ENCODE results near the gene SCAND1. TPM values are rescaled to one million over a fixed set of nuclear protein-coding genes. Genes with fewer than 3 reads are reported as not detected.
A peak's percentile ranks its signal among the peaks of the same experiment; 100 is the strongest.
"Not testable (repeated sequence)": the region's sequence is repeated elsewhere in the genome, so short reads cannot be mapped to it uniquely, and the experiment has no call there.

Gene SCAND1
- total RNA-seq, 1 donor from 2014 or later: 80.2 TPM

DNA sequence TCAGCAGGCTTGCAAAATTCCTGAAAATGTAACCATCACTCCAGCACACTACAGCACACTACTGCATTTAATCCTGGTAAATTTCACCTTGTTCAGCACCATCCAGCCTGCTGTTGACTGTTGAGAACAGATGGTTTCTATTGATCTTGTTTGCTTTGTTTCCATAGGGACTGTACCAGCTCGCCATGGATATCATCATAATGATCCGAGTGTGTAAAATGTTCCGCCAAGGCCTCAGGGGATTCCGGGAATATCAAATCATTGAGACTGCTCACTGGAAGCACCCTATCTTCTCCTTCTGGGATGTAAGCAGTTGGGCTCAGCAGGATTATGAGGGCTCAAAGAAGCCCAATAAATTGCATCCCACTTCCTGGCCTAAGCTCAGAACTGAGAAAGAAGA is 18.2 kb upstream of the SCAND1 start:
- DNase-seq (ENCODE audit: extremely low spot score, unreplicated experiment): no peak
- Mint-ChIP-seq H3K9me3 (ENCODE audit: unreplicated experiment) (no peaks in the 10 kb centered on the region), H3K27me3 (ENCODE audit: unreplicated experiment) (peaks cover 9% of the 10 kb centered on the region), H3K27ac (ENCODE audit: unreplicated experiment) (peak overlapping the region; percentile 94), H3K4me1 (ENCODE audit: unreplicated experiment) (peaks cover 8% of the 10 kb centered on the region), H3K36me3 (ENCODE audit: unreplicated experiment) (no peaks in the 10 kb centered on the region), H3K4me3 (ENCODE audit: unreplicated experiment) (no peak overlapping the region)
- TF ChIP-seq, protein P1, sequence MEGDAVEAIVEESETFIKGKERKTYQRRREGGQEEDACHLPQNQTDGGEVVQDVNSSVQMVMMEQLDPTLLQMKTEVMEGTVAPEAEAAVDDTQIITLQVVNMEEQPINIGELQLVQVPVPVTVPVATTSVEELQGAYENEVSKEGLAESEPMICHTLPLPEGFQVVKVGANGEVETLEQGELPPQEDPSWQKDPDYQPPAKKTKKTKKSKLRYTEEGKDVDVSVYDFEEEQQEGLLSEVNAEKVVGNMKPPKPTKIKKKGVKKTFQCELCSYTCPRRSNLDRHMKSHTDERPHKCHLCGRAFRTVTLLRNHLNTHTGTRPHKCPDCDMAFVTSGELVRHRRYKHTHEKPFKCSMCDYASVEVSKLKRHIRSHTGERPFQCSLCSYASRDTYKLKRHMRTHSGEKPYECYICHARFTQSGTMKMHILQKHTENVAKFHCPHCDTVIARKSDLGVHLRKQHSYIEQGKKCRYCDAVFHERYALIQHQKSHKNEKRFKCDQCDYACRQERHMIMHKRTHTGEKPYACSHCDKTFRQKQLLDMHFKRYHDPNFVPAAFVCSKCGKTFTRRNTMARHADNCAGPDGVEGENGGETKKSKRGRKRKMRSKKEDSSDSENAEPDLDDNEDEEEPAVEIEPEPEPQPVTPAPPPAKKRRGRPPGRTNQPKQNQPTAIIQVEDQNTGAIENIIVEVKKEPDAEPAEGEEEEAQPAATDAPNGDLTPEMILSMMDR (IDR thresholded peaks at IDR 0.05): no peak

DNA sequence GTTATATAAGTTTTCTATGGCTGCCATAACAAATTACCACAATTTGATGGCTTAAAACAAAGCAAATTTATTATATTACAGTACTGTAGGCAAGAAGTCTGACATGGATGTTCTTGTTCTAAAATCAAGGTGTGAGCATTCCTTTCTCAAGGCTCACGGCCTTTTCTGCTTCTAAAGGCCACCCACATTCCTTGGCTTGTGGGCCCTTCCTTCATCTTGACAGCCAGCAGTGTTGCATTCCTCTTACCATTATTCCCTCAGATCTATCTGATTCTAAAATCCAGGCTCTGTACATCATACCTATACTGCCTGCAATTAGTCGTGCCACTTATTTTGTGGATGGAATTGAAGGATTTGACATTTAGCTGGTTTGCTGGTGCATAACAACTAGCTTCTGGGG is 17.7 kb upstream of the SCAND1 start:
- H3K36me3 Mint-ChIP-seq (ENCODE audit: unreplicated experiment): no peaks in the 10 kb centered on the region
- no peaks in the 10 kb centered on the region for H3K9me3 Mint-ChIP-seq (ENCODE audit: unreplicated experiment)
- peaks cover 9% of the 10 kb centered on the region for H3K27me3 Mint-ChIP-seq (ENCODE audit: unreplicated experiment)

DNA sequence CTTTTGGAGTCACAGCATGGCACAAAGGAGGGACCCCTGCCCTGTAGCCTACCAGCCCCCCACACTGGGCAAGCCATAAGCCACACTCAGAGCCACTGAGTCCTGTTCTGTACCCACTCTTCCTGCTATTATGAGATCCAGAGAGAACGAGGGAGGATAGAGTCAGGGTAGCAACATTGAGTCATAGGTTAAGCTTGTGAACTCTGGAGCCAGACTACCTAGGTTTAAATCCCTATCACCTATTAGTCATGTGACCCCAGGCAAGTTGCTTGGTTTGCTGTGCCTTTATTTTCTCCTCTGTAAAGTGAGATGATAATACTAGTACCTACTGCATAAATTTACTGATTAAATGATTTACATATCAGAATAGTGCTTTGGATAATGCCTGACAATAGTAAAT is 14.6 kb upstream of the SCAND1 start:
- Mint-ChIP-seq H3K4me3 (ENCODE audit: unreplicated experiment) (no peak overlapping the region), H3K9me3 (ENCODE audit: unreplicated experiment) (no peaks in the 10 kb centered on the region), H3K27ac (ENCODE audit: unreplicated experiment) (no peak overlapping the region), H3K27me3 (ENCODE audit: unreplicated experiment) (peaks cover 9% of the 10 kb centered on the region), H3K4me1 (ENCODE audit: unreplicated experiment) (peaks cover 6% of the 10 kb centered on the region), H3K36me3 (ENCODE audit: unreplicated experiment) (no peaks in the 10 kb centered on the region)
- TF ChIP-seq, protein P1 (IDR thresholded peaks at IDR 0.05): no peak
- DNase-seq (ENCODE audit: extremely low spot score, unreplicated experiment): no peak

More for the DNA sequence above, 17.7 kb upstream of the SCAND1 start:
- peaks cover 8% of the 10 kb centered on the region for H3K4me1 Mint-ChIP-seq (ENCODE audit: unreplicated experiment)
- DNase-seq (ENCODE audit: extremely low spot score, unreplicated experiment): no peak
- TF ChIP-seq, protein P1 (IDR thresholded peaks at IDR 0.05): no peak
- no peak overlapping the region for H3K4me3 Mint-ChIP-seq (ENCODE audit: unreplicated experiment)
- peak overlapping the region; percentile 94 for H3K27ac Mint-ChIP-seq (ENCODE audit: unreplicated experiment)

DNA sequence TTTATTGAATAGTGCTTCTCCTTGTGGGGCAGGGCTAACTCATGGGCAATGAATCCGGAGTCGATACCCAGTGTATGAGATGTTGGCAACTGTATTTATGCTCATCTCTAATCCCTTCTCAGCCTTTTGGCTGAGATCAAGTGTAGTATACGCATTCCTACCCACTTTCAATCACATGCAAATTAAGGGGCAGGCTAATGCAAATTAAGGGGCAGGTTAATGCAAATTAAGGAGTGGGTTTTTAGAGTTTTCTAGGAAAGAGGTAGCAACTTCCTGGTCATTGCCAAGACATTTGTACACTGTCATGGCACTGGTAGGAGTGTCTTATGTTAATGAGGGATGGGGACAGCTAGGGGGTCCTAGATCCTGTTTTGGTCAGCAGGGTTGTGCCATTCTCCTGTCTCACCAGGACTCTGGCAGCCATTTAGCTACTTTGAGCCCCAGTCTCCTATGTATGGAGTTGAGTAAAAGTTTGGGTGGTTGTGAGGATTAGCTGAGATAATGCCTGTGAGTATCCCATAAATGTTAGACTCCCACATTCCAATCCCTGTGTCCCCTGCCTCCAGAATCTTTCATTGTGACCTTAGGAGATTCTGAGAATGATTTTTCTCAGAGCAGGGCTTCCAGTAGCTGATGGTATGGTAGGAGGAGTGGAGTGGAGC is 13.8 kb upstream of the SCAND1 start, which contains the start of gene CNBD2:
CNBD2 (plus strand) TSS at position 612 of the 662 bp plus-strand sequence. CDS start 173 bp downstream, outside the sequence.
- no peaks in the 10 kb centered on the region for H3K36me3 Mint-ChIP-seq (ENCODE audit: unreplicated experiment)
- H3K4me3 Mint-ChIP-seq (ENCODE audit: unreplicated experiment): no peak within 1 kb of the TSS
- peaks cover 9% of the 10 kb centered on the region for H3K27me3 Mint-ChIP-seq (ENCODE audit: unreplicated experiment)
- no peaks in the 10 kb centered on the region for H3K9me3 Mint-ChIP-seq (ENCODE audit: unreplicated experiment)
- peaks cover 6% of the 10 kb centered on the region for H3K4me1 Mint-ChIP-seq (ENCODE audit: unreplicated experiment)
- TF ChIP-seq, protein P1 (IDR thresholded peaks at IDR 0.05): no peak
- no peak within 1 kb of the TSS for H3K27ac Mint-ChIP-seq (ENCODE audit: unreplicated experiment)
- no peak for DNase-seq (ENCODE audit: extremely low spot score, unreplicated experiment)

DNA sequence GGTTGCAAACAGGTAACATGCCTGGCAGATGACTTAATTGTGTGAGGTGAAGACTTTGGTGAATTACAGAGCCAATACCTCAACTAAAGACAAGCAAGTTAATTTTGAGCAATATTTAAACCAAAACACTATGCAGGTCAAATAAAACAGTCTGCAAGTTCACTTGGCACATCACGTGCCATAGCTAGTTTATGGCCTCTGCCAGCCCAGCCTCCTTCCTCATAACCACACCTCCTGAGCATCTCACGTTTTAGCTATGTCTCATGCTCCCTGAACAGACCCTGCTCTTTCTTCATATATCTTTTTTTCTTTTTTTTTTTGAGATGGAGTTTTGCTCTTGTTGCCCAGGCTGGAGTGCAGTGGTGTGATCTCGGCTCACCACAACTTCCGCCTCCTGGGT is 9.6 kb upstream of the SCAND1 start:
- DNase-seq (ENCODE audit: extremely low spot score, unreplicated experiment): no peak
- no peak overlapping the region for H3K4me3 Mint-ChIP-seq (ENCODE audit: unreplicated experiment)
- H3K9me3 Mint-ChIP-seq (ENCODE audit: unreplicated experiment): no peaks in the 10 kb centered on the region
- TF ChIP-seq, protein P1 (IDR thresholded peaks at IDR 0.05): no peak
- H3K27me3 Mint-ChIP-seq (ENCODE audit: unreplicated experiment): peaks cover 6% of the 10 kb centered on the region
- no peaks in the 10 kb centered on the region for H3K4me1 Mint-ChIP-seq (ENCODE audit: unreplicated experiment)
- no peaks in the 10 kb centered on the region for H3K36me3 Mint-ChIP-seq (ENCODE audit: unreplicated experiment)
- H3K27ac Mint-ChIP-seq (ENCODE audit: unreplicated experiment): no peak overlapping the region

DNA sequence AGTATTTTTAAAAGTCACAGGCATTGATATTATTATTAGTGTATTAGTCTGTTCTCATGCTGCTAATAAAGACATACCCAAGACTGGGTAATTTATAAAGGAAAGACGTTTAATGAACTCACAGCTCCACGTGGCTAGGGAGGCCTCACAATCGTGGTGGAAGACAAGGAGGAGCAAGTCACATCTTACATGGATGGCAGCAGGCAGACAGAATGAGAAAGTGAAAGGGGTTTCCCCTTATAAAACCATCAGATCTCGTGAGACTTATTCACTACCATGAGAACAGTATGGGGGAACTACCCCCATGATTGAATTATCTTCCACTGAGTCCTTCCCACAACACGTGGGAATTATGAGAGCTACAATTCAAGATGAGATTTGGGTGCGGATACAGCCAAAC is 5.0 kb upstream of the SCAND1 start:
- not testable (repeated sequence) for DNase-seq (ENCODE audit: extremely low spot score, unreplicated experiment); H3K4me3 Mint-ChIP-seq (ENCODE audit: unreplicated experiment)

More for the DNA sequence above, 5.0 kb upstream of the SCAND1 start:
- not testable (repeated sequence) for H3K27me3 Mint-ChIP-seq (ENCODE audit: unreplicated experiment); H3K36me3 Mint-ChIP-seq (ENCODE audit: unreplicated experiment); H3K27ac Mint-ChIP-seq (ENCODE audit: unreplicated experiment); H3K9me3 Mint-ChIP-seq (ENCODE audit: unreplicated experiment)
- H3K4me1 Mint-ChIP-seq (ENCODE audit: unreplicated experiment): peaks cover 10% of the 10 kb centered on the region
